Keratinocyte (primary cell): ENCODE measurements around the gene OXNAD1.

Experiments used
- CTCF ChIP-seq, 3 experiments: IDR thresholded peaks in 1 of 3; conservative IDR thresholded peaks in 1 of 3; optimal IDR thresholded peaks in 1 of 3; 2 replicates in 2 of 3; 3 replicates in 1 of 3; pipeline versions ENCODE3 to v1.5.1; 2011; ENCODE audit warnings: low read length in 3 of 3, mild to moderate bottlenecking in 3 of 3, moderate library complexity in 2 of 3, control low read depth in 1 of 3, inconsistent platforms in 1 of 3; ENCODE audit not compliant: insufficient read depth in 2 of 3; ENCODE audit errors: extremely low read depth in 1 of 3
- EZH2 ChIP-seq: IDR thresholded peaks from one replicate; pipeline ENCODE4 v1.6.1; 2012; ENCODE audit warnings: inconsistent platforms, mild to moderate bottlenecking, low read length, moderate library complexity

- no peak for TF ChIP-seq CTCF (optimal IDR thresholded peaks at IDR 0.05 in 1 of 3, IDR thresholded peaks at IDR 0.05 in 1 of 3, conservative IDR thresholded peaks at IDR 0.05 in 1 of 3; ENCODE audit: extremely low read depth in 1 of 3, insufficient read depth in 2 of 3, low read length in 3 of 3)
- no peak for TF ChIP-seq EZH2
These were observed 6.8 kb upstream of the OXNAD1 start for GRCh38 chr3:16258177-16258576.
